ENCODE results near the gene COMT. TPM values are rescaled to one million over a fixed set of nuclear protein-coding genes. Genes with fewer than 3 reads are reported as not detected.
A peak's percentile ranks its signal among the peaks of the same experiment; 100 is the strongest.

COMT gene
- total and polyA plus RNA-seq, 2 donors from 2014 or later = 118 to 244 TPM

DNA sequence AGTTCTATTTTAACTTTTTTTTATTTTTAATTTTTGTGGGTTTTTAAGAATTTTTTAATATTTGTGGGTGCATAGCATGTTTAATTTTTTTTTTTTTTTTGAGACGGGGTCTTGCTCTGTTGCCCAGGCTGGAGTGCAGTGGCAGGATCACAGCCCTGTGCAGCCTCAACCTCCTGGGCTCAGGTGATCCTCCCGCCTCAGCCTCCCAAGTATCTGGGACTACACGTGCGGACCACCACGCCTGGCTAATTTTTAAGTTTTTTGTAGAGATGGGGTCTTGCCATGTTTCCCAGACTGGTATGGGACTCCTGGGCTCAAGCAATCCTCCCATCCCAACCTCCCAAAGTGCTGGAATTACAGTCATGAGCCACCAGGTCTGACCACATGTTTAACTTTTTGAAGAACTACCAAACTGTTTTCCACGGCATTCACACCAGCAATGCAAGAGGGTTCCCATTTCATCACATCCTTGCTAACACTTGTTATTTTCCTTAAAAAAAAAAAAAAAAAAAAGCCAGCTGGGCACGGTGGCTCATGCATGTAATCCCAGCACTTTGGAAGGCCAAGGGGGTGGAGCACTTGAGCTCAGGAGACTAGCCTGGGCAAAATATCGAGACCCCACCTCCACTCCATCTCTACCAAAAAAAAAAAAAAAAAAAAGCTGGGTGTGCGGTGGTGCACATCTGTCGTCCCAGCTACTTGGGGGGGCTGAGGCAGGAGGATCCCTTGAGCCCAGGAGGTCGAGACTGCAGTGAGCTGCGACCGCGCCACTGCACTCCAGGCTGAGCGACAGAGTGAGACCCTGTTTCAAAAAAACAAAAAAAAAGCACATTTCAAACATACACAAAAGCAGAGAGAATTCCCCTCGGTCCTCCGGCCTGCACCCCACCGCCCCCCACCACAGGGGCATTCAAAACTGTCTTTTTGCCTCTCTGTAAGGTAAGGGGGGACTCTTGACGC is 16.8 kb downstream of the COMT start:
- Histone ChIP-seq H3K4me3 (ENCODE audit: low read length in 3 of 3) (peak overlapping the region in 2 of 3 donors; percentile 51 to 59), H3K4me1 (ENCODE audit: control insufficient read depth in 2 of 3, insufficient read depth in 2 of 3, low read depth in 1 of 3, low read length in 3 of 3) (peaks cover 0 to 28% (median 10%) of the 10 kb centered on the region in 3 donors), H3K9me3 (ENCODE audit: control insufficient read depth in 2 of 3, insufficient read depth in 1 of 3, low read length in 3 of 3) (no peaks in the 10 kb centered on the region), H3K9ac (ENCODE audit: low read length in 3 of 3) (peak overlapping the region in 1 of 3 donors; percentile 57), H3K27me3 (ENCODE audit: control insufficient read depth, insufficient read depth, low read length) (no peaks in the 10 kb centered on the region), H3K36me3 (ENCODE audit: control insufficient read depth in 2 of 3, insufficient read depth in 3 of 3, low read length in 3 of 3) (no peaks in the 10 kb centered on the region), H3K27ac (ENCODE audit: low read depth in 2 of 2, low read length in 2 of 2) (peak overlapping the region; percentile 60 to 71)
- intact Hi-C loops (cut with DNase I) = no loop called here
- TF ChIP-seq, protein P1, sequence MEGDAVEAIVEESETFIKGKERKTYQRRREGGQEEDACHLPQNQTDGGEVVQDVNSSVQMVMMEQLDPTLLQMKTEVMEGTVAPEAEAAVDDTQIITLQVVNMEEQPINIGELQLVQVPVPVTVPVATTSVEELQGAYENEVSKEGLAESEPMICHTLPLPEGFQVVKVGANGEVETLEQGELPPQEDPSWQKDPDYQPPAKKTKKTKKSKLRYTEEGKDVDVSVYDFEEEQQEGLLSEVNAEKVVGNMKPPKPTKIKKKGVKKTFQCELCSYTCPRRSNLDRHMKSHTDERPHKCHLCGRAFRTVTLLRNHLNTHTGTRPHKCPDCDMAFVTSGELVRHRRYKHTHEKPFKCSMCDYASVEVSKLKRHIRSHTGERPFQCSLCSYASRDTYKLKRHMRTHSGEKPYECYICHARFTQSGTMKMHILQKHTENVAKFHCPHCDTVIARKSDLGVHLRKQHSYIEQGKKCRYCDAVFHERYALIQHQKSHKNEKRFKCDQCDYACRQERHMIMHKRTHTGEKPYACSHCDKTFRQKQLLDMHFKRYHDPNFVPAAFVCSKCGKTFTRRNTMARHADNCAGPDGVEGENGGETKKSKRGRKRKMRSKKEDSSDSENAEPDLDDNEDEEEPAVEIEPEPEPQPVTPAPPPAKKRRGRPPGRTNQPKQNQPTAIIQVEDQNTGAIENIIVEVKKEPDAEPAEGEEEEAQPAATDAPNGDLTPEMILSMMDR (IDR thresholded peaks at IDR 0.05; ENCODE audit: borderline replicate concordance, extremely low read depth, insufficient read depth) = no peak
- FAIRE-seq = no peak
- DNase-seq = peak in 2 of 5 donors; percentile 19 to 60

DNA sequence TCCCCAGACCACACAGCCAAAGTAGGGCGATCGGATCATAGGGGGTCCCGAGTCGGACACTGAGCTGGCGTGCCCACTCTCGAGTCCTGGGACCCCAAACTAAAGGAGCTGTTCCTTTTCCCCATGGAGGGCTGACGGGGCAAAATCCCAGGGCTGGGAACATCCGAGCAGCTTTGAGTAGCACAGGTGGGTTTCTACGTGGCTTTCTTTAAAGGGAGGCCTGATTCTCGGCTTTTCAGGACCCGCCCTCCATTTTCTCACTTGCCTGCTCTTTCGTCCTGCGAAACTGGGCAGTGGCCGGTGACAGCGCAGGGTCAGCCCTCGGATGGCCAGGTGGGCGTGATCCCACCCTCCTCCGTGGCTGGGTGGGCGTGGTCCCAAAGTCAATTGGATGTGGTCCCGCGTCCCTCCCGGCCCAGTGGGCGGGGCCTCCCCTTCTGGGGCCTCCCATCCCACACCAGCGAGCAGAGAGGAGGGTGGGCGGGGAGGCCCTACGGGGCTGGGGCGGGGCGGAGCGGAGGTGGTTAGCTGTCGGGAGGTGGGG is 17.5 kb downstream of the COMT start:
- Histone ChIP-seq H3K9ac (ENCODE audit: low read length in 3 of 3) (peak overlapping the region in 2 of 3 donors; percentile 16 to 57), H3K4me1 (ENCODE audit: control insufficient read depth in 2 of 3, insufficient read depth in 2 of 3, low read depth in 1 of 3, low read length in 3 of 3) (peaks cover 0 to 32% (median 10%) of the 10 kb centered on the region in 3 donors), H3K9me3 (ENCODE audit: control insufficient read depth in 2 of 3, insufficient read depth in 1 of 3, low read length in 3 of 3) (no peaks in the 10 kb centered on the region), H3K36me3 (ENCODE audit: control insufficient read depth in 2 of 3, insufficient read depth in 3 of 3, low read length in 3 of 3) (peaks cover 0 to 3% (median 0%) of the 10 kb centered on the region in 3 donors), H3K4me3 (ENCODE audit: low read length in 3 of 3) (peak overlapping the region; percentile 47 to 59 (median 51)), H3K27me3 (ENCODE audit: control insufficient read depth, insufficient read depth, low read length) (no peaks in the 10 kb centered on the region), H3K27ac (ENCODE audit: low read depth in 2 of 2, low read length in 2 of 2) (peak overlapping the region; percentile 60 to 71)
- TF ChIP-seq, protein P1 (IDR thresholded peaks at IDR 0.05; ENCODE audit: borderline replicate concordance, extremely low read depth, insufficient read depth) = no peak
- intact Hi-C loops (cut with DNase I) = no loop called here
- FAIRE-seq (no peak), DNase-seq (peak; percentile 96 to 98 (median 97))

DNA sequence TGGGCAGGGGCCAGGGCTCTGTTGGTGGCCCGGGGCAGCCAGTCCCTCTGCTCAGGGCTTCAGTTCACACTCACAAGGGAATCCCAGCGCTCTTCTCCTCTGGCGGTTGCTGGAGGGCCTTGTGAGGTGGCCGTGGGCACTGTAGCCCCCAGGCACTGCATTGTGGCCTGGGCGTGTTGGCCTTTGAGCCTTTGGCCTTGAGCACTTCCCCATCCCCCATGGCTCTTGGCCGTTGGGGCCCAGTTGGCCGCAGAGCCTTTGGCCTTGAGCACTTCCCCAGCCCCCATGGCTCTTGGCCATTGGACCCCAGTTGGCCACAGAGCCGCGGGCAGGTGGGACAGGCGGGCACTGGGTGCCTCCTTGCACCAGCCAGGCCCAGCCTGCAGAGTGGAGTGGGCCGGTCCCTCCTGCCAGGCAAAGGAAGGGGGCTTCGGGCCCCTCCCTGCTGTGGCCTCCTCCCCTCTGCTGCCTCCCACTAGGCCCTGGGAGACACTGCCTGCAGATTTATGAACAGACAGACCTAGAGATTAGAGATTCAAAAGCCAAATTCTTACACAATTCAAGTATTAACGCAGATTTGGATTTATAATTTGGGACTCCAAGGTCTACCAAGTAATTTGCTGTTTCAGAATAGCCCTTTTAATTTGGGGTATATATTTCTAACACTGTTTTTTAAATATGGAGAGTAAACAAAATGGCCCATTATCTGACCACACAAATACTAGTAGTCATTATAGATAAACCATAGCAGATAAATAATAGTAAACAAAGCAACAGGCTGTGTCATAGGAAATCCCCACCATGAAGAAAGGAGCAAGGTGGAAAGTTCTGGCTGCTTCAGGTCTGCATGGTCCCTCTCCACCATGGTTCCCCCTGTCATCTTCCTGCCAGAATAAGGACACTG is 18.3 kb downstream of the COMT start:
- FAIRE-seq = no peak
- peak overlapping the region in 1 of 3 donors; percentile 55 for H3K4me3 ChIP-seq (ENCODE audit: low read length in 3 of 3)
- H3K27me3 ChIP-seq (ENCODE audit: control insufficient read depth, insufficient read depth, low read length) = no peaks in the 10 kb centered on the region
- peak overlapping the region in 1 of 2 donors; percentile 71 for H3K27ac ChIP-seq (ENCODE audit: low read depth in 2 of 2, low read length in 2 of 2)
- no peaks in the 10 kb centered on the region for H3K9me3 ChIP-seq (ENCODE audit: control insufficient read depth in 2 of 3, insufficient read depth in 1 of 3, low read length in 3 of 3)
- intact Hi-C loops (cut with DNase I) = no loop called here
- H3K4me1 ChIP-seq (ENCODE audit: control insufficient read depth in 2 of 3, insufficient read depth in 2 of 3, low read depth in 1 of 3, low read length in 3 of 3) = peaks cover 0 to 35% (median 10%) of the 10 kb centered on the region in 3 donors
- TF ChIP-seq, protein P1 (IDR thresholded peaks at IDR 0.05; ENCODE audit: borderline replicate concordance, extremely low read depth, insufficient read depth) = no peak
- peak in 4 of 5 donors; percentile 21 to 77 (median 61) for DNase-seq
- H3K9ac ChIP-seq (ENCODE audit: low read length in 3 of 3) = no peak overlapping the region
- peaks cover 0 to 3% (median 0%) of the 10 kb centered on the region in 3 donors for H3K36me3 ChIP-seq (ENCODE audit: control insufficient read depth in 2 of 3, insufficient read depth in 3 of 3, low read length in 3 of 3)
